Keratinocyte (primary cell): ENCODE results near the gene KHDRBS1. TPM values are rescaled to one million over a fixed set of nuclear protein-coding genes. Genes with fewer than 3 reads are reported as not detected.

Experiments used
- DNase-seq: peaks from one replicate; pipeline ENCODE4 v3.0.0-alpha.2; 2011; ENCODE audit warnings: low read depth, missing footprints, low spot score
- FAIRE-seq: peaks from 2 replicates; lab custom pipeline; 2011; peaks lifted over from hg19 to GRCh38; lab: Jason Lieb, UNC
- H2AFZ ChIP-seq: 2 replicates; pipeline ENCODE4 v1.6.0; 2012; ENCODE audit warnings: low read length, control low read depth, inconsistent platforms; ENCODE audit not compliant: control insufficient read depth
- H3K27ac ChIP-seq: 2 replicates; pipeline ENCODE4 v1.5.1; 2011; ENCODE audit warnings: low read length; ENCODE audit not compliant: control insufficient read depth, insufficient read depth
- H3K27me3 ChIP-seq: 3 replicates; pipeline ENCODE4 v1.6.0; 2011; ENCODE audit warnings: low read length; ENCODE audit not compliant: control insufficient read depth, insufficient read depth; ENCODE audit errors: extremely low read depth
- H3K36me3 ChIP-seq, 2 experiments: 2 replicates in 1 of 2; 3 replicates in 1 of 2; pipeline ENCODE4 v1.5.1; 2011; ENCODE audit warnings: low read length in 2 of 2, mild to moderate bottlenecking in 1 of 2; ENCODE audit not compliant: control insufficient read depth in 2 of 2, insufficient read depth in 2 of 2; ENCODE audit errors: extremely low read depth in 1 of 2
- H3K4me1 ChIP-seq: 3 replicates; pipeline ENCODE4 v1.5.1; 2011; ENCODE audit warnings: low read length; ENCODE audit not compliant: control insufficient read depth, insufficient read depth; ENCODE audit errors: extremely low read depth
- H3K4me2 ChIP-seq: 3 replicates; pipeline ENCODE4 v1.6.0; 2011; ENCODE audit warnings: low read depth, low read length; ENCODE audit not compliant: control insufficient read depth, insufficient read depth; ENCODE audit errors: extremely low read depth
- H3K4me3 ChIP-seq, 3 experiments: fragments of 200-600 bp in 1 of 3; sonication (generic) in 1 of 3; 2 replicates in 2 of 3; 3 replicates in 1 of 3; pipeline ENCODE4 v1.5.1; 2011 to 2016; ENCODE audit warnings: low read length in 3 of 3, mild to moderate bottlenecking in 3 of 3, control low read depth in 2 of 3, inconsistent platforms in 1 of 3, low read depth in 1 of 3, mixed read lengths in 1 of 3, mixed run types in 1 of 3, moderate library complexity in 1 of 3; ENCODE audit not compliant: control insufficient read depth in 2 of 3, insufficient read depth in 2 of 3; ENCODE audit errors: extremely low read depth in 1 of 3
- H3K79me2 ChIP-seq: 2 replicates; pipeline ENCODE4 v1.6.0; 2012; ENCODE audit warnings: low read length; ENCODE audit not compliant: control insufficient read depth, insufficient read depth
- H3K9ac ChIP-seq: 3 replicates; pipeline ENCODE4 v1.6.0; 2011; ENCODE audit warnings: low read length; ENCODE audit not compliant: control insufficient read depth, insufficient read depth; ENCODE audit errors: extremely low read depth
- H3K9me1 ChIP-seq: 3 replicates; pipeline ENCODE4 v1.6.0; 2011; ENCODE audit warnings: low read length; ENCODE audit not compliant: control insufficient read depth, insufficient read depth; ENCODE audit errors: extremely low read depth
- H3K9me3 ChIP-seq: 2 replicates; pipeline ENCODE4 v1.5.1; 2012; ENCODE audit warnings: low read depth, low read length; ENCODE audit not compliant: control insufficient read depth
- H4K20me1 ChIP-seq: 3 replicates; pipeline ENCODE4 v1.6.0; 2011; ENCODE audit warnings: low read length; ENCODE audit not compliant: control insufficient read depth, insufficient read depth; ENCODE audit errors: extremely low read depth
- EZH2 ChIP-seq: IDR thresholded peaks from one replicate; pipeline ENCODE4 v1.6.1; 2012; ENCODE audit warnings: inconsistent platforms, mild to moderate bottlenecking, low read length, moderate library complexity
- dilution Hi-C: fragments of 300-500 bp; cut with MboI; formaldehyde crosslinking; loops from one replicate; pipeline ENCODE4 v1.7.0; 2020; ENCODE audit warnings: low sequenced_read_pairs; ENCODE audit not compliant: extremely low pct_ligation_motif_present
- polyA plus RNA-seq, 5 experiments: library from polyadenylated mRNA; depleted of rRNA in 3 of 5; stranded (reverse) in 3 of 5; stranded (forward) in 1 of 5; unstranded in 1 of 5; fragments of >200 nt; gene quantifications; 1 replicate in 1 of 5; 2 replicates in 3 of 5; 3 replicates in 1 of 5; pipeline versions ENCODE4 v1.2.1 to v1.2.3, GENCODE V29; 2011 to 2012; ENCODE audit warnings: missing spikeins in 2 of 5, low read depth in 1 of 5, low replicate concordance in 1 of 5
- TF ChIP-seq, protein P1 (sequence below), 3 experiments: IDR thresholded peaks in 1 of 3; conservative IDR thresholded peaks in 1 of 3; optimal IDR thresholded peaks in 1 of 3; 2 replicates in 2 of 3; 3 replicates in 1 of 3; pipeline versions ENCODE3 to v1.5.1; 2011; ENCODE audit warnings: low read length in 3 of 3, mild to moderate bottlenecking in 3 of 3, moderate library complexity in 2 of 3, control low read depth in 1 of 3, inconsistent platforms in 1 of 3; ENCODE audit not compliant: insufficient read depth in 2 of 3; ENCODE audit errors: extremely low read depth in 1 of 3

KHDRBS1 gene
- polyA plus RNA-seq, 1 donor (not counting 4 experiments of a cell fraction or from before 2014, with no cell fraction given) = 54.7 TPM

DNA sequence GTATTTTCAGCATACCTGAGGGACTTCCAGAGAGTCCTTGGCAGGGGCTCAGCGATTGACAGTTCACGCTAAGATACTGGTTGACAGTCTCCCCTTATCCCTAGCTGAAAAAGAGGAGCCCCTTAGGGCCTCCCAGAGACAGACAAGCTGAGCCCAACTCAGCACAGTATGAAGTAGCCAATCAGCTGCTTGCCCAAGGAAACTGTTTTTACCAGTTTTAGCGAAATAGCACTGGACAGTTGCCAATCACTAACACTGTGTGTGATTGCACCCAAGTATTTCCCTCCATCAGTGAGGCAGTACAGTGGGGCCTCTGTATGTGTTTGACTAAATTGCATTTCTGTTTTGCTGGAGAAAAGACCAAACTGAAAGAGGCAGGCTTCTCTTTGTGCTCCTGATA, 27.0 kb downstream of the KHDRBS1 start:
- H3K4me1 ChIP-seq = no peaks in the 10 kb centered on the region
- H3K4me2 ChIP-seq = no peak overlapping the region
- H4K20me1 ChIP-seq = no peaks in the 10 kb centered on the region
- no peak overlapping the region for H3K27ac ChIP-seq
- no peak for DNase-seq
- H3K27me3 ChIP-seq = no peaks in the 10 kb centered on the region
- no peak overlapping the region for H2AFZ ChIP-seq
- H3K9me1 ChIP-seq = no peaks in the 10 kb centered on the region
- TF ChIP-seq, protein P1, sequence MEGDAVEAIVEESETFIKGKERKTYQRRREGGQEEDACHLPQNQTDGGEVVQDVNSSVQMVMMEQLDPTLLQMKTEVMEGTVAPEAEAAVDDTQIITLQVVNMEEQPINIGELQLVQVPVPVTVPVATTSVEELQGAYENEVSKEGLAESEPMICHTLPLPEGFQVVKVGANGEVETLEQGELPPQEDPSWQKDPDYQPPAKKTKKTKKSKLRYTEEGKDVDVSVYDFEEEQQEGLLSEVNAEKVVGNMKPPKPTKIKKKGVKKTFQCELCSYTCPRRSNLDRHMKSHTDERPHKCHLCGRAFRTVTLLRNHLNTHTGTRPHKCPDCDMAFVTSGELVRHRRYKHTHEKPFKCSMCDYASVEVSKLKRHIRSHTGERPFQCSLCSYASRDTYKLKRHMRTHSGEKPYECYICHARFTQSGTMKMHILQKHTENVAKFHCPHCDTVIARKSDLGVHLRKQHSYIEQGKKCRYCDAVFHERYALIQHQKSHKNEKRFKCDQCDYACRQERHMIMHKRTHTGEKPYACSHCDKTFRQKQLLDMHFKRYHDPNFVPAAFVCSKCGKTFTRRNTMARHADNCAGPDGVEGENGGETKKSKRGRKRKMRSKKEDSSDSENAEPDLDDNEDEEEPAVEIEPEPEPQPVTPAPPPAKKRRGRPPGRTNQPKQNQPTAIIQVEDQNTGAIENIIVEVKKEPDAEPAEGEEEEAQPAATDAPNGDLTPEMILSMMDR (optimal IDR thresholded peaks at IDR 0.05 in 1 of 3, IDR thresholded peaks at IDR 0.05 in 1 of 3, conservative IDR thresholded peaks at IDR 0.05 in 1 of 3; ENCODE audit: extremely low read depth in 1 of 3, insufficient read depth in 2 of 3, low read length in 3 of 3) = no peak
- TF ChIP-seq EZH2 = no peak
- H3K79me2 ChIP-seq = peaks cover 26% of the 10 kb centered on the region
- no peak for FAIRE-seq
- no peak overlapping the region for H3K9ac ChIP-seq
- peaks cover 28 to 56% of the 10 kb centered on the region in 2 experiments for H3K36me3 ChIP-seq
- no peak overlapping the region for H3K4me3 ChIP-seq
- no peaks in the 10 kb centered on the region for H3K9me3 ChIP-seq
- dilution Hi-C loops = no loop called here

DNA sequence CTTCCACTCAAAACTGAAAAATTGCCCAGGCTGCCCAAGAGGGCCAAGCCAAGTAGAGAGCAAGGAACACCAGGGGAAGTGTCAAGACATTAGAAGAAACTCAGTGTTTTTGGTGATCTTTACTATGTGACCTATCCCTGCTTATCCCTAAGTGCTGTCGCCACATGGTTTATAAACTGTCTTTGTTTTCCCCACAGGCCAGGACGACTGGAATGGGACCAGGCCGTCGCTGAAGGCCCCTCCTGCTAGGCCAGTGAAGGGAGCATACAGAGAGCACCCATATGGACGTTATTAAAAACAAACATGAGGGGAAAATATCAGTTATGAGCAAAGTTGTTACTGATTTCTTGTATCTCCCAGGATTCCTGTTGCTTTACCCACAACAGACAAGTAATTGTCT, 28.7 kb downstream of the KHDRBS1 start:
- H3K27ac ChIP-seq = no peak overlapping the region
- FAIRE-seq = no peak
- no peaks in the 10 kb centered on the region for H3K9me1 ChIP-seq
- dilution Hi-C loops = no loop called here
- H3K27me3 ChIP-seq = no peaks in the 10 kb centered on the region
- no peak overlapping the region for H3K4me2 ChIP-seq
- no peak overlapping the region for H3K9ac ChIP-seq
- TF ChIP-seq EZH2 = no peak
- TF ChIP-seq, protein P1 (optimal IDR thresholded peaks at IDR 0.05 in 1 of 3, IDR thresholded peaks at IDR 0.05 in 1 of 3, conservative IDR thresholded peaks at IDR 0.05 in 1 of 3; ENCODE audit: extremely low read depth in 1 of 3, insufficient read depth in 2 of 3, low read length in 3 of 3) = no peak
- DNase-seq = no peak
- no peak overlapping the region for H3K4me3 ChIP-seq
- no peaks in the 10 kb centered on the region for H3K9me3 ChIP-seq
- H3K79me2 ChIP-seq = peaks cover 17% of the 10 kb centered on the region
- no peaks in the 10 kb centered on the region for H4K20me1 ChIP-seq
- H3K4me1 ChIP-seq = no peaks in the 10 kb centered on the region
- peaks cover 32 to 58% of the 10 kb centered on the region in 2 experiments for H3K36me3 ChIP-seq
- no peak overlapping the region for H2AFZ ChIP-seq
